Measurements from ENCODE around the gene HSFX4. TPM values are rescaled to one million over a fixed set of nuclear protein-coding genes. Genes with fewer than 3 reads are reported as not detected.
"Not testable (repeated sequence)": the region's sequence is repeated elsewhere in the genome, so short reads cannot be mapped to it uniquely, and the experiment has no call there.

HSFX4 gene
- total and polyA plus RNA-seq, 2 donors (not counting 1 experiment from before 2014, with no cell fraction given) = not detected

- Histone ChIP-seq H3K4me3 (replicated peaks in 1 of 4; ENCODE audit: control extremely low read depth in 1 of 4, insufficient read depth in 1 of 4, low read depth in 3 of 4, low read length in 4 of 4) (no peak overlapping the region), H3K79me2 (ENCODE audit: control insufficient read depth, insufficient read depth, low read length) (no peaks in the 10 kb centered on the region), H3K9me3 (ENCODE audit: control insufficient read depth, insufficient read depth, low read depth, low read length) (no peaks in the 10 kb centered on the region), H3K27ac (ENCODE audit: insufficient read depth, low read length) (no peak overlapping the region), H2AFZ (ENCODE audit: low read length) (no peak overlapping the region), H3K36me3 (ENCODE audit: control insufficient read depth, insufficient read depth, low read length) (no peaks in the 10 kb centered on the region), H3K4me1 (ENCODE audit: control insufficient read depth, extremely low read depth, insufficient read depth, low read length) (no peaks in the 10 kb centered on the region), H4K20me1 (ENCODE audit: control insufficient read depth, extremely low read depth, insufficient read depth, low read length) (no peaks in the 10 kb centered on the region), H3K9ac (ENCODE audit: insufficient read depth, low read length) (no peak overlapping the region), H3K27me3 (ENCODE audit: control insufficient read depth, insufficient read depth, low read length) (no peaks in the 10 kb centered on the region), H3K4me2 (ENCODE audit: extremely low read depth, insufficient read depth, low read length) (no peak overlapping the region)
- DNase-seq (ENCODE audit: low read depth in 2 of 2) = no peak
- TF ChIP-seq CTCF (conservative IDR thresholded peaks at IDR 0.05 in 1 of 2, IDR thresholded peaks at IDR 0.05 in 1 of 2; ENCODE audit: low read depth in 1 of 2, low read length in 2 of 2) (no peak), EZH2 (IDR thresholded peaks at IDR 0.05; ENCODE audit: low read length, missing control alignments) (no peak)
Measured at GRCh38 chrX:149909324-149910177, 19.8 kb upstream of the HSFX4 start.

- H2AFZ ChIP-seq (ENCODE audit: low read length) = no peak overlapping the region
- no peaks in the 10 kb centered on the region for H4K20me1 ChIP-seq (ENCODE audit: control insufficient read depth, extremely low read depth, insufficient read depth, low read length)
- no peak overlapping the region for H3K9ac ChIP-seq (ENCODE audit: insufficient read depth, low read length)
- no peaks in the 10 kb centered on the region for H3K27me3 ChIP-seq (ENCODE audit: control insufficient read depth, insufficient read depth, low read length)
- H3K36me3 ChIP-seq (ENCODE audit: control insufficient read depth, insufficient read depth, low read length) = no peaks in the 10 kb centered on the region
- no peak overlapping the region for H3K4me3 ChIP-seq (replicated peaks in 1 of 4; ENCODE audit: control extremely low read depth in 1 of 4, insufficient read depth in 1 of 4, low read depth in 3 of 4, low read length in 4 of 4)
- H3K79me2 ChIP-seq (ENCODE audit: control insufficient read depth, insufficient read depth, low read length) = no peaks in the 10 kb centered on the region
- no peak overlapping the region for H3K4me2 ChIP-seq (ENCODE audit: extremely low read depth, insufficient read depth, low read length)
- no peak for DNase-seq (ENCODE audit: low read depth in 2 of 2)
- H3K4me1 ChIP-seq (ENCODE audit: control insufficient read depth, extremely low read depth, insufficient read depth, low read length) = no peaks in the 10 kb centered on the region
- H3K27ac ChIP-seq (ENCODE audit: insufficient read depth, low read length) = no peak overlapping the region
- TF ChIP-seq EZH2 (IDR thresholded peaks at IDR 0.05; ENCODE audit: low read length, missing control alignments) (no peak), CTCF (conservative IDR thresholded peaks at IDR 0.05 in 1 of 2, IDR thresholded peaks at IDR 0.05 in 1 of 2; ENCODE audit: low read depth in 1 of 2, low read length in 2 of 2) (no peak)
- no peaks in the 10 kb centered on the region for H3K9me3 ChIP-seq (ENCODE audit: control insufficient read depth, insufficient read depth, low read depth, low read length)
Measured at GRCh38 chrX:149910178-149910695, 19.1 kb upstream of the HSFX4 start.

GRCh38 chrX:149916745-149917392 lies 12.5 kb upstream of the HSFX4 start:
- Histone ChIP-seq H3K9me3 (ENCODE audit: control insufficient read depth, insufficient read depth, low read depth, low read length) (no peaks in the 10 kb centered on the region), H3K9ac (ENCODE audit: insufficient read depth, low read length) (no peak overlapping the region), H3K36me3 (ENCODE audit: control insufficient read depth, insufficient read depth, low read length) (no peaks in the 10 kb centered on the region), H3K4me1 (ENCODE audit: control insufficient read depth, extremely low read depth, insufficient read depth, low read length) (no peaks in the 10 kb centered on the region), H3K4me3 (replicated peaks in 1 of 4; ENCODE audit: control extremely low read depth in 1 of 4, insufficient read depth in 1 of 4, low read depth in 3 of 4, low read length in 4 of 4) (no peak overlapping the region), H2AFZ (ENCODE audit: low read length) (no peak overlapping the region), H3K4me2 (ENCODE audit: extremely low read depth, insufficient read depth, low read length) (no peak overlapping the region), H3K27me3 (ENCODE audit: control insufficient read depth, insufficient read depth, low read length) (no peaks in the 10 kb centered on the region), H3K79me2 (ENCODE audit: control insufficient read depth, insufficient read depth, low read length) (no peaks in the 10 kb centered on the region), H4K20me1 (ENCODE audit: control insufficient read depth, extremely low read depth, insufficient read depth, low read length) (no peaks in the 10 kb centered on the region), H3K27ac (ENCODE audit: insufficient read depth, low read length) (no peak overlapping the region)
- no peak for DNase-seq (ENCODE audit: low read depth in 2 of 2)
- TF ChIP-seq EZH2 (IDR thresholded peaks at IDR 0.05; ENCODE audit: low read length, missing control alignments) = no peak

GRCh38 chrX:149923836-149924235 lies 5.5 kb upstream of the HSFX4 start:
- H3K4me2 ChIP-seq (ENCODE audit: extremely low read depth, insufficient read depth, low read length); H3K27me3 ChIP-seq (ENCODE audit: control insufficient read depth, insufficient read depth, low read length); H4K20me1 ChIP-seq (ENCODE audit: control insufficient read depth, extremely low read depth, insufficient read depth, low read length); H3K4me3 ChIP-seq (replicated peaks in 1 of 4; ENCODE audit: control extremely low read depth in 1 of 4, insufficient read depth in 1 of 4, low read depth in 3 of 4, low read length in 4 of 4); H3K9ac ChIP-seq (ENCODE audit: insufficient read depth, low read length); H2AFZ ChIP-seq (ENCODE audit: low read length); H3K36me3 ChIP-seq (ENCODE audit: control insufficient read depth, insufficient read depth, low read length); H3K27ac ChIP-seq (ENCODE audit: insufficient read depth, low read length); H3K79me2 ChIP-seq (ENCODE audit: control insufficient read depth, insufficient read depth, low read length); H3K9me3 ChIP-seq (ENCODE audit: control insufficient read depth, insufficient read depth, low read depth, low read length); DNase-seq (ENCODE audit: low read depth in 2 of 2); H3K4me1 ChIP-seq (ENCODE audit: control insufficient read depth, extremely low read depth, insufficient read depth, low read length): not testable (repeated sequence)

- H3K79me2 ChIP-seq (ENCODE audit: control insufficient read depth, insufficient read depth, low read length); H3K4me1 ChIP-seq (ENCODE audit: control insufficient read depth, extremely low read depth, insufficient read depth, low read length); H3K36me3 ChIP-seq (ENCODE audit: control insufficient read depth, insufficient read depth, low read length); H3K27ac ChIP-seq (ENCODE audit: insufficient read depth, low read length); H3K9ac ChIP-seq (ENCODE audit: insufficient read depth, low read length); H3K4me3 ChIP-seq (replicated peaks in 1 of 4; ENCODE audit: control extremely low read depth in 1 of 4, insufficient read depth in 1 of 4, low read depth in 3 of 4, low read length in 4 of 4); DNase-seq (ENCODE audit: low read depth in 2 of 2); H2AFZ ChIP-seq (ENCODE audit: low read length); H3K4me2 ChIP-seq (ENCODE audit: extremely low read depth, insufficient read depth, low read length); H3K9me3 ChIP-seq (ENCODE audit: control insufficient read depth, insufficient read depth, low read depth, low read length); H4K20me1 ChIP-seq (ENCODE audit: control insufficient read depth, extremely low read depth, insufficient read depth, low read length); H3K27me3 ChIP-seq (ENCODE audit: control insufficient read depth, insufficient read depth, low read length): not testable (repeated sequence)
Measured at GRCh38 chrX:149924434-149924833, 4.9 kb upstream of the HSFX4 start.

Measured in fibroblast of lung (primary cell).